ENCODE measurements around the gene MATN1.

Gene MATN1

DNA sequence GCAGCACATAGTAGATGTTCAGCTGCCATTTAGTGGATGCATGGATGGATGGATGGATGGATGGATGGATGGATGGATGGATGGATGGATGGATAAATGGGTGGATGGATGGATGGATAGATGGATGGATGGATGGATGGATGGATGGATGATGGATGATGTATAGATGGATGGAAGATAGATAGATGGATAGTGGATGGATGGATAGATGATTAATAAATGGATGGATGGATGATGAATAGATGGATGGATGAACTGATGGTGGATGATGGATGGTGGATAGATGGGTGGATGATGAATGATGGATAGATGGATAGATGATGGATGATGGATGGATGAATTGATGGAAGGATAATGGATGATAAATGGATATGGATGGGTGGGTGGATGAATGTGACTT, 20.6 kb downstream of the MATN1 start:
- DNase-seq: no peak
- H3K36me3 Mint-ChIP-seq: no peaks in the 10 kb centered on the region
- peaks cover 12 to 16% of the 10 kb centered on the region in 2 donors for H3K27me3 Mint-ChIP-seq
- H3K9me3 Mint-ChIP-seq: no peaks in the 10 kb centered on the region
- no peaks in the 10 kb centered on the region for H3K4me1 Mint-ChIP-seq
- H3K27ac Mint-ChIP-seq: no peak overlapping the region
- no peak overlapping the region for H3K4me3 Mint-ChIP-seq
- ATAC-seq (replicated peaks): no peak

DNA sequence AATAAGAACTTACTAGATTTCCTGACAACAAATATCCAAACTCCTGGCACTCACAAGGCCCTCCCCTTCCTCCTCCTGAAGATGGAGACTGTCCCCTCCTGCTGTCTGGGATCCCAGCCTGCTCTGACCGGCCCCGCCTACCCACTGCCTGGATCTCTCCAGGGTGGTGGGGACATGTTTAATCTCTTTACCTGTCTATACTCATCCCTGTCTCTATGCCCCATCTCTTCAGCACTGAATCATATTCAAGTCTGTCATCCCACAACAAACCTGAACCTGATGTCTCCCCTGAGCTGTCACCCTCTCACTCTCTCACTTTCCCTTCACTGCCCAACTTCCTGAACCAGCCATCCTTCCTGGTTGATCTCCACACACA, 22.1 kb downstream of the MATN1 start:
- H3K4me1 Mint-ChIP-seq: no peaks in the 10 kb centered on the region
- H3K4me3 Mint-ChIP-seq: no peak overlapping the region
- DNase-seq: no peak
- peaks cover 7 to 8% of the 10 kb centered on the region in 2 donors for H3K27me3 Mint-ChIP-seq
- no peaks in the 10 kb centered on the region for H3K36me3 Mint-ChIP-seq
- H3K9me3 Mint-ChIP-seq: no peaks in the 10 kb centered on the region
- ATAC-seq (replicated peaks): no peak
- H3K27ac Mint-ChIP-seq: no peak overlapping the region

DNA sequence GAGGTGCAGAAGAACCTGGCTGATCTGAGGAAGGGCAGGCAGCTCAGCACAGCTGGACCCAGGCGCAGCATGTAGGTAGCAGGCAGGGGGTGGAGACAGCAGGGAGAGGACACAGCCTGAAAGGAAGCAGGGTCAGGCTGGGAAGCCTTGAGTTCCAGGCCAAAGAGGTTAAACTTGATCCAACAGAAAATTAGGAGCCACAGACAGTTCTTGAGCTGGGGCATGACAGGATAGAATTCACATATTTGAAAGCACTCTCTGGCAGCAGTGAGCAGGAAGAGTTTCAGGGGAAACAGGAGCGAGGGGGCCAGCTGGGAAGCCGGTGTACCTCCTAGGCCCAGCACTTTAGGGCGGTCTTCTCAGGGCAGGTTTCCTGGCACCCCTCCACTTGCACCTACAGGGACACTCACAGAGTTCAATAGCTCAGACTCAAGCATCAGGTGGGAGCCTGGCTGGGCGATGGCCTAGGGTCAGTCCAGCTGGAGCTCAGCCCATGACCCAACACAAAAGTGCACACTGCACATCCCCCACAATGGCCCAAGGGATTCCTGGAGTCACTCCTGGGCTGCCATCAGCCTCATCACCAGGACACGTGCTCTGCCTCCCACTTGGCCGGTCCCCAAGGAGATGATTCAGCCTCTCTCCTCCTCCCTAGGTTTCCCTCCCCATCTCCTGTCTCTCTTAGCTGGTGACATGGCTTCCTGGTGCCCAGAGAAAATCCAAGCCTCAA, 22.7 kb downstream of the MATN1 start:
- no peaks in the 10 kb centered on the region for H3K4me1 Mint-ChIP-seq
- ATAC-seq (replicated peaks) (no peak), DNase-seq (no peak)
- no peak overlapping the region for H3K4me3 Mint-ChIP-seq
- H3K27ac Mint-ChIP-seq: no peak overlapping the region
- no peaks in the 10 kb centered on the region for H3K36me3 Mint-ChIP-seq
- peaks cover 8 to 9% of the 10 kb centered on the region in 2 donors for H3K27me3 Mint-ChIP-seq
- H3K9me3 Mint-ChIP-seq: no peaks in the 10 kb centered on the region

DNA sequence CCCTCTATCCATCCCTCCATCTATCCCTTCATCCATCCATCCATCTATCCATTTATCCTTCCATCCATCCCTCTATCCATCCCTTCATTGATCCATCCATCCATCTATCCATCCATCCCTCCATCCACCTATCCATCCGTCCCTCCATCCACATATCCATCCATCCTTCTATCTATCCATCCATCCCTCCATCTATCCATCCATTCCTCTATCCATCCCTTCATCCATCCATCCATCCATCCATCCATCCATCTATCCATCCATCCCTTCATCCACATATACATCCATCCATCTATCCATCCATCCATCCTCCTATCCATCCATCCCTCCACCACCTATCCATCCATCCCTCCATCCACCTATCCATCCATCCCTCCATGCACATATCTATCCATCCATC, 23.6 kb downstream of the MATN1 start:
- Mint-ChIP-seq H3K4me1 (no peaks in the 10 kb centered on the region), H3K27me3 (peaks cover 9 to 11% of the 10 kb centered on the region in 2 donors), H3K9me3 (no peaks in the 10 kb centered on the region), H3K36me3 (no peaks in the 10 kb centered on the region), H3K27ac (no peak overlapping the region), H3K4me3 (no peak overlapping the region)
- no peak for DNase-seq
- no peak for ATAC-seq (replicated peaks)

DNA sequence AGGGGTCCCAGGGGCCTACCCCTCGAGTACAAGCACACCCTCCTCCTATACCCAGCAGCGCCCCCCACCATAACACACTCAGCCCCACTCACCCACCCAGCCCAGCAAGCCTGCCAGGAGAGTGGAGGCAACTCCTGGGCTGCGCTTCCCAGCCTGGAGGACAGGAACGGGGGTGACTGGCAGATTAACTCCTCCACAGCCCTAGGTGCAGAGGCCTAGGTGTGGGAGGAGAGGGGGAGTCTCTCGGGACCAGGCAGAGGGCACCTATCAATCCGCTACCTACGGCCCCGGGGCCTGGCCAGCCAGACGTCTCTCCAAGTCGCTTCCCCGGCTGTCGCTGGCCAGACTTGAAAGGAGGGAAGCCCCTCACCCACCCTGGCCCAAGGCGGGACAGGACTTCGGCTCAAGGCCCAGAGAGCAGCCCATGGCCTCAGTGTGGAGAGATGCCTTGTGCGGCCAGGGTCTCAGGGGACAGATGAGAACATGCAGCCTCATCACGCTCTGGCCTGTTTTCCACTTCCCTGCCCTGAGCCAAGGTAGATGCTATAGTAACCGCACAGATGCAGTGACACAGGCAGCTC, 24.9 kb downstream of the MATN1 start:
- Mint-ChIP-seq H3K27ac (no peak overlapping the region), H3K4me1 (no peaks in the 10 kb centered on the region), H3K36me3 (no peaks in the 10 kb centered on the region), H3K9me3 (no peaks in the 10 kb centered on the region), H3K4me3 (no peak overlapping the region), H3K27me3 (peaks cover 5 to 6% of the 10 kb centered on the region in 2 donors)
- DNase-seq: no peak
- no peak for ATAC-seq (replicated peaks)

DNA sequence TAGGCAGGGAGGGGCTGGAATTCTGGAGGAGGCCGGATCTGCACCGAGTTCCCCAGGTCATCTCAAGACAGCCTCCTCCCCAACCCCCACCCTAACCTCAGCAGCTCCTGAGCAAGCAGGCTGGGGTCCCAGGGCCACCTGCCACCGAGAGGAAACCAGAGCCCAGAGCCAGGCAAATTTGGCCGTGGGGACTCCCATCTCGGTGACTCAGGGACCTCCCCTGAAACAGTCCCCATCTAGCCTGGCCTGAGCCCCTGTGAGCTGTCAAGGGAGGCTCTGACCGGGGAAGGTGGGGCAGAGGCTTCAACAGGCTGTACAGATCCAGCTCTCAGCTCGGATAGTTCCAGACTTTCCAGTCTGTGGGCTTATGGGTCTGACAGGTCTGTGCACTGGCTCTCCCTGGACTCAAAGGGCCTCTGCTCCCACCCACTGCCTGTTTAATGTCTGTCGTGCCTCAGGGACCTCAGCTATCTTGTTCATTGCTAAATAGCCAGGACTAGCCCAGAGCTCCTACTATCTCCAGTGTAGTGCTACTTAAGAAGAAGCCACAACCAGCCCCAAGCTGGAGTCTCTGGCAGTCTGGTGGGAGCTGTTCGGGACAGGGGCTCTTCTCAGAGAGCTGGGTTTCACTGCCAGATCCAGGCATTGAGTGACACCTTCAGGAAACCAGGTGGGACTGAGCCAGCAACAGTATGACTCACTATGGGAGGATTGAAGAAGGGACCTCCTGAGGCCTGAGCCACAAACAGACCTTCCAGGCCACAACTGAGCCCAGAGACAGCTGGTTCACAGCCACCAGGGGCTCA, 25.6 kb downstream of the MATN1 start:
- H3K36me3 Mint-ChIP-seq: no peaks in the 10 kb centered on the region
- no peak for DNase-seq

DNA sequence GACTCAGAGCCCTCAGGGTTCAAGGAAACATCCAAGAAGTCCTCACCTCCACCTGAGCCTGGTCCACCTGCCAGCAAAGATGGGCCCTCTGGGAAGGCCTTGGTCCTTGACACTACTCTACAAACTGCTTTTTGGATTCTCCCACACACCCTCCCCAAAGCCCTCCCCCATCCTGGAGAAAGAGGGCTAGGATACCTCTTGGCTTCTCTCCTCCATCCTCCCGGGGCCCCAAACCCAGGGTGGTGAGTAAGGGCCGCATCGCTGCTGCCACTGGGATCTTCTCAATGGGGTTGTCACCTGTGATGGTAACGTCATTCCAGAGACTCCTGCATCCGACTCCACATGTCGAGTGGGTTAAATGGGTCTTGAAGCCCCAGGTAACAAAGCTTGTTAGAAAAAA, 26.6 kb downstream of the MATN1 start:
- Mint-ChIP-seq H3K9me3 (no peaks in the 10 kb centered on the region), H3K27me3 (peaks cover 16 to 18% of the 10 kb centered on the region in 2 donors), H3K27ac (no peak overlapping the region), H3K36me3 (no peaks in the 10 kb centered on the region), H3K4me1 (peaks cover 0 to 7% of the 10 kb centered on the region in 2 donors), H3K4me3 (no peak overlapping the region)
- no peak for DNase-seq
- ATAC-seq (replicated peaks): no peak

More for the DNA sequence above, 25.6 kb downstream of the MATN1 start:
- Mint-ChIP-seq H3K4me1 (peaks cover 0 to 2% of the 10 kb centered on the region in 2 donors), H3K9me3 (no peaks in the 10 kb centered on the region), H3K4me3 (no peak overlapping the region), H3K27me3 (peaks cover 6 to 9% of the 10 kb centered on the region in 2 donors), H3K27ac (no peak overlapping the region)
- peak in 1 of 2 donors; percentile 79 for ATAC-seq (replicated peaks)

DNA sequence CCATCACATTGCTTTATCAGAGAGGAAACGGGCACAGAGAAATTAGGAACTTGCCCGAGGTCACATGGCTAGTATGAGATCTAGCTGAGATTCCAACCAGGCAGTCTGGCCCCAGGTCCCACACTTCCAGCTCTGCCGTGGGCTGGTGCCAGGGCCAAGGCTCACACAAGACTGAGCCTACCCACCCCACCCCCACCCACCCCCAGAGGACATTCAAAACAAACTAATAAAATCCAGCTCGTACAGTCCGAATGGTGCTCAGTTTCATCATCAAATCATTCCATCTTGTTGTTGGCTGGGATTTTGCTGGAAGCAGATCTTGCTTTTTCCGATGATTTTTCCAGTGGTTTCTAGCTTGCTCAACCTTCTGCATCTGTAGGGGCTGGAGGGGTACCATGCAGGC, 27.9 kb downstream of the MATN1 start:
- peaks cover 20% of the 10 kb centered on the region in 2 donors for H3K27me3 Mint-ChIP-seq
- no peak overlapping the region for H3K27ac Mint-ChIP-seq
- ATAC-seq (replicated peaks) (no peak), DNase-seq (no peak)
- H3K4me3 Mint-ChIP-seq: no peak overlapping the region
- H3K36me3 Mint-ChIP-seq: no peaks in the 10 kb centered on the region
- no peaks in the 10 kb centered on the region for H3K9me3 Mint-ChIP-seq
- peaks cover 0 to 7% of the 10 kb centered on the region in 2 donors for H3K4me1 Mint-ChIP-seq

DNA sequence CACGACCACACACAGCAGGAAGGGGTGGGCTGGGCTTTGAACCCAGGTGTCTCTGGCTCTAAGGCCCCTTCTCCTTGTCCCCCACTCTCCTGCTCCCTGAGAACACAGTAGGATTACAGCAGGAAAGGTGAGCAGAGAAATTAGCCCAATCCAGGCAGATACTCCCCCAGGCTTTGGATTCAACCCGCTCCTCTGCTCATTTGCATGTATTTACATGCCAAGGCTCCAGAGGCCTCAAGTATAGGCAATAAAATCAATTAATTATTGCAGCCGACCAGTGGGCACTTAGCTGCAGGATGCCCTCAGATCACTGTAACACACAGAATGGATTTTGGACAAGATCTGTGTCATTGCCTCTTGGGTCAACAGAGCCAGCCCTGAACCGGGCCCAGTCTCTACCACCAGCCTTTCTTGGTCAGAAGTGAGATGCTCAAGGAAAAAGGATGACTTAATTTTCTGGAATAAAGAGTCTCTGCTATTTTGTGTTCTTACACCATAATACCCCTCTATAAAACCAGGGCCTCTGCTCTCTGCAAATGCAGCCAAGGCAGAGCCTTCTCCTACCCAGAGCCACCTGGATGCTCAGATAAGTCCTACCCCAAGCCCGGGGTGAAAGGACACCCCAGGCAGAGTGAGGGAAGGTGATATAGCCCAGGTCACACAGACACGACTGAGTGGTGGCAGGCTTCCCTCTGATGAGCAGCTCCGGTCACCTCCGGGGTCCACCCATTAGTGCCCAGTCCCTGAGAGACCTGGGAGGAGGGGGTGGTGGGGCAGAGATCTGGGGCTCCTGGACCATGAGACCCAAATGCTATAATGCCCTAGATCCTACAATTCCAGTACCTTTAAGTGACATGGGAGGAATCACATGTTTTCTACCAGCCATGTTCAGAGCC, 28.9 kb downstream of the MATN1 start:
- peaks cover 0 to 7% of the 10 kb centered on the region in 2 donors for H3K4me1 Mint-ChIP-seq
- peaks cover 20% of the 10 kb centered on the region in 2 donors for H3K27me3 Mint-ChIP-seq
- DNase-seq: no peak
- no peak overlapping the region for H3K27ac Mint-ChIP-seq
- no peaks in the 10 kb centered on the region for H3K9me3 Mint-ChIP-seq
- H3K36me3 Mint-ChIP-seq: no peaks in the 10 kb centered on the region
- ATAC-seq (replicated peaks): no peak
- H3K4me3 Mint-ChIP-seq: no peak overlapping the region

DNA sequence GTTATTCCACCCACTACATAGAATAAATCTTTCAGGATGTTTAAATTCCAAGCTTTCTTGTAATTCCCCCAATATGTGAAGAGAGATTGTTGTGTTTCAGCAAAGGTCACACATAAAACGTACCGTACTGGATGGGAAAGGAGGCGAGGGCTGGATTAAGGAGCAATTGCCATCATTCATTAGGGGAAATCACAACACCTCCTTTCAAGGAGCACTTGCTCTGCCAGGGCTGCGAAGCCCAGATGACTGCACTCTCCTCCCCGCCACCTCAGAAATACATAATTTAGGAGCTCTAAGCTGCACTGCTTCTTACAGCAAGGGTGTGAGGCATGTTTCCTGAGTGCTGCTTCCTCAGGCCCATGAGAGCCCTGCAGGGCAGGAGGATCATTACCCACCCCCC, 29.6 kb downstream of the MATN1 start:
- DNase-seq: no peak
- Mint-ChIP-seq H3K4me1 (peaks cover 0 to 7% of the 10 kb centered on the region in 2 donors), H3K36me3 (no peaks in the 10 kb centered on the region), H3K27me3 (peaks cover 24 to 25% of the 10 kb centered on the region in 2 donors), H3K4me3 (no peak overlapping the region), H3K27ac (no peak overlapping the region), H3K9me3 (no peaks in the 10 kb centered on the region)
- no peak for ATAC-seq (replicated peaks)

DNA sequence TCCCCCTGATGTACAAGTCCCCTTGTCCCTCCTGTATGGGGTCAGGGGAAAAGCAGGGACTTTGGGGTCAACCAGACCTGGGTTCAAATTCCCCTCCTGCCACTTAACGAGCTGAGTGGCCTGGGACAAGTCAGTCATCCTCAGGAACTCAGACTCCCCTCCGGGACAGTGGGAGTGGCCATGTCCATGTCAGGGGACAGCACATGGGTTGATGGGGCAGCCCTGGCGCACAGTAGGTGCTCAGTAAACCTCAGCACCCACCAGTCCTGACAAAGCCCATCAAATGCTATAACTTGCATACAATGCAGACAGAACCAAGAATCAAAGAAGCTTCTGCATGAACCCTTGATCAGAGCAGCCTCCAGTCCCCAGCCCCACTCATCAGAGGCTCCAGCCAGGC, 30.0 kb downstream of the MATN1 start:
- no peak overlapping the region for H3K4me3 Mint-ChIP-seq
- H3K4me1 Mint-ChIP-seq: peaks cover 0 to 7% of the 10 kb centered on the region in 2 donors
- DNase-seq (no peak), ATAC-seq (replicated peaks) (no peak)
- no peaks in the 10 kb centered on the region for H3K9me3 Mint-ChIP-seq
- H3K27me3 Mint-ChIP-seq: peaks cover 26% of the 10 kb centered on the region in 2 donors
- no peaks in the 10 kb centered on the region for H3K36me3 Mint-ChIP-seq
- H3K27ac Mint-ChIP-seq: no peak overlapping the region

DNA sequence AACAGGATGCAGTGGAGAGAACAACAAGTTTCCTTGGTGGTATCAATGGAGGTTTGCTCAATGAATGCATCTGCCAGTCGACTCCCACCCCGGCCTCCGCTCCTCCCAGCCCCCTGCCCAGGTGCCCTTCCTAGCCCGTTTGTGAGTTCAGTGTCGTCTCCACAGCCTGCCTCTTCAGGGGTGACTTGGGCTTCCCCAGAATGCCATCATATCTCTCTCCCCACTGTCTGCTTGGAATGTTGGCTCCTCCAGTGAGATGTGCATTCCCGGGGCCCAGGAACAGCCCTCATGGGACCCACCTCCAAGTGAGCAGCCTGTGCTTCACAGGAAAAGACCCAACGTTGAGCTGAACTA, 30.5 kb downstream of the MATN1 start:
- no peak for DNase-seq
- no peak for ATAC-seq (replicated peaks)
- Mint-ChIP-seq H3K27me3 (peaks cover 26 to 29% of the 10 kb centered on the region in 2 donors), H3K4me1 (peaks cover 0 to 7% of the 10 kb centered on the region in 2 donors), H3K36me3 (no peaks in the 10 kb centered on the region), H3K9me3 (no peaks in the 10 kb centered on the region), H3K27ac (no peak overlapping the region), H3K4me3 (no peak overlapping the region)

DNA sequence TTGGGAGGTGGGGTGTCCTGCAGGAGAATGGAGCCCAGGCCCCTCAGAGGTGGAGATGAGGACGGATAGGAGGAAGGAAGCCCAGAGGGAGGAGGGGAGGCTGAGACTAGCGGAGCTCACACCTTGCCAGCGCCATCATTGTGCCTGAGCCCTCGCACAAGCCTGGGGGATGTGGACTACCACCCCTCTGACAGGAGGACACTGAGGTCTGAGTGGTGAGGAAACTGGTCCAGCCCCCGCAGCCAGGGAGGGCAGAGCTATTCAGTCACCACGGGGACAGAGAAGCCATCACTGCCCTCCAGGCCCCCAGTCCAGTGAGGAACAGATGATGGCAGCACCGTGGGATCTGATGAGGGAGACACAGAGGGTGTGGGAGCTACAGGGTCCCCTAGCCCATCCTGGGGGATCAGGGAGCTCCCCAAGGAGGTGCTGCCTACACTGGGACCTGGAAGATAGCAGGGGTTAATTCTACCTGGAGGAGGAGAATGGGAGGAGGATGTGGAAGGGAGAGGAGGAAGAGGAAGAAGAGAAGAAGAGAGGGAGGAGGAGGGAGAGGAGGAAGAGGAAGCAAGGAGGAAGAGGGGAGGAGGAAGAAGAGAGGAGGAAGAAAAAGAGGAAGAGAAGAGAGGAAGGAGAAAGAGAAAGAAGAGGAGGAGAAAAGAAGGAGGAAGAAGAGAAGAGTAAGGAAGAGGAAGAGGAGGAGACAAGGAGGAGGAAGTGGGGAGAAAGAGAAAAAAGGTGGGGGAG, 31.0 kb downstream of the MATN1 start:
- H3K4me3 Mint-ChIP-seq: no peak overlapping the region
- DNase-seq (no peak), ATAC-seq (replicated peaks) (no peak)
- H3K36me3 Mint-ChIP-seq: no peaks in the 10 kb centered on the region
- no peak overlapping the region for H3K27ac Mint-ChIP-seq
- peaks cover 0 to 7% of the 10 kb centered on the region in 2 donors for H3K4me1 Mint-ChIP-seq
- H3K27me3 Mint-ChIP-seq: peaks cover 29 to 34% of the 10 kb centered on the region in 2 donors
- no peaks in the 10 kb centered on the region for H3K9me3 Mint-ChIP-seq
